Spinal cord (tissue), 10 donors: ENCODE measurements around the gene SLC35D3. TPM values are rescaled to one million over a fixed set of nuclear protein-coding genes. Genes with fewer than 3 reads are reported as not detected.
"Not testable (repeated sequence)": the region's sequence is repeated elsewhere in the genome, so short reads cannot be mapped to it uniquely, and the experiment has no call there.

Source experiments
- DNase-seq, 6 donors: peaks; one replicate each; pipeline versions ENCODE4 v3.0.0 to v3.0.0-alpha.2; 2013 to 2015; ENCODE audit warnings: low spot score in 6 of 6, low read depth in 4 of 6
- H3K27ac ChIP-seq: one replicate; pipeline ENCODE4 v1.5.1; 2013; ENCODE audit warnings: low read depth, low read length, control low read depth
- H3K27me3 ChIP-seq: one replicate; pipeline ENCODE4 v1.6.1; 2013; ENCODE audit warnings: low read length; ENCODE audit not compliant: control insufficient read depth, insufficient read depth
- H3K36me3 ChIP-seq: one replicate; pipeline ENCODE4 v1.6.1; 2013; ENCODE audit warnings: low read length; ENCODE audit not compliant: control insufficient read depth, insufficient read depth
- H3K4me1 ChIP-seq: one replicate; pipeline ENCODE4 v1.6.1; 2013; ENCODE audit warnings: low read length; ENCODE audit not compliant: control insufficient read depth, insufficient read depth
- H3K4me3 ChIP-seq: one replicate; pipeline ENCODE4 v1.5.1; 2013; ENCODE audit warnings: low read depth, low read length, control low read depth
- H3K9me3 ChIP-seq: one replicate; pipeline ENCODE4 v1.6.1; 2013; ENCODE audit warnings: low read length; ENCODE audit not compliant: control insufficient read depth, insufficient read depth
- WGBS: methylation state at CpG from one replicate; pipeline ENCODE4 v1.1.5; 2013; ENCODE audit warnings: missing lambda C conversion rate; ENCODE audit not compliant: insufficient coverage; 5-methylcytosine and 5-hydroxymethylcytosine counted together
- polyA plus RNA-seq, 2 donors: library from polyadenylated mRNA; unstranded; fragments of 120-200 nt; gene quantifications; one replicate each; pipeline ENCODE4 v1.2.1, GENCODE V29; 2013; ENCODE audit not compliant: insufficient read length in 2 of 2
- total RNA-seq, 2 donors: library from RNA; depleted of rRNA in 1 of 2; stranded (reverse); fragments of 120-200 nt in 1 of 2; fragments of >200 nt in 1 of 2; gene quantifications; one replicate each; pipeline versions ENCODE4 v1.2.3 to v1.2.4, GENCODE V29; 2013 to 2014
- donor health status: healthy.

SLC35D3 gene
- total and polyA plus RNA-seq, 4 donors: 0.33 to 0.99 (median 0.62) TPM

DNA sequence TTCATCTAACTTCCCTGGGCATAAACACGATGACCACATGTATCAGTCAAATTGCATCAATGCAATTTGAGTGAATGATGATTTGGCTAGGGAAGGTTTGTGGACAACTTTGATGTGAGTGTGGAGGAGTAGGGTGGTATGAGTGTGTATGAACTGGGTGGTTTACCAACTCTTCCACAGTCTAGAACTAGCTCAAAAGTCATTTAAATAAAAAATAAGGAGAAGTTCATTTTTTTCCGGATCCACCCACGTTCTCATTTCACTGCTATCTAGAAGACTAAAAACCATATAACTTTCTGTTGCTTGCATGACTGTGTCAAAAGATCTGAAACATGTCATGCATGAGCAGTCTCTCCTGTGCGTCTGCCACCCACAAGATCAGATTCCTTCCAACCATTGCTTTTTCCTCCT is 23.6 kb downstream of the SLC35D3 start:
- H3K4me1 ChIP-seq: no peaks in the 10 kb centered on the region
- no peaks in the 10 kb centered on the region for H3K36me3 ChIP-seq
- H3K27me3 ChIP-seq: no peaks in the 10 kb centered on the region
- no peaks in the 10 kb centered on the region for H3K9me3 ChIP-seq
- DNase-seq: no peak
- no peak overlapping the region for H3K27ac ChIP-seq
- no peak overlapping the region for H3K4me3 ChIP-seq
- 100% methylated on average over 2 of the region's 4 CpGs for WGBS

DNA sequence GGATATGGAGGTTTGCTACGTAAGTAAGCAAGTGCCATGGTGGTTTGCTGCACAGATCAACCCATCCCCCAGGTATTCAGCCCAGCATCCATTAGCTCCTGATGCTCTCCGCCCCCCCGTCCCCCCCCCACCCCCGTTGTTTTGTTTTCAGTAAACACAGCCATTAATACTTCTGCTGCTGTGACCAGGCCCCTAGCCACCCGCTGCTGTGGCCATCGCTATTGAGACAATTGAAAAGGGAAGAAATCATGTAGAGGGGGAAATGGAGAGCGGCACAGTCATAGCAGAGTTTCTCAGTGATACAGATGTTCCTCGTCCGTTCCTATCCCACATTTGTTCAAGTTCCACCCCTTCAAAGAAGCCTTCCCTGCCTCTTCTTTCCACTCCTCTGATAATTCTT is 24.9 kb downstream of the SLC35D3 start:
- Histone ChIP-seq H3K4me3 (no peak overlapping the region), H3K27me3 (no peaks in the 10 kb centered on the region), H3K27ac (no peak overlapping the region), H3K9me3 (no peaks in the 10 kb centered on the region), H3K4me1 (no peaks in the 10 kb centered on the region), H3K36me3 (no peaks in the 10 kb centered on the region)
- no peak for DNase-seq
- 50% methylated on average over 2 of the region's 9 CpGs for WGBS

DNA sequence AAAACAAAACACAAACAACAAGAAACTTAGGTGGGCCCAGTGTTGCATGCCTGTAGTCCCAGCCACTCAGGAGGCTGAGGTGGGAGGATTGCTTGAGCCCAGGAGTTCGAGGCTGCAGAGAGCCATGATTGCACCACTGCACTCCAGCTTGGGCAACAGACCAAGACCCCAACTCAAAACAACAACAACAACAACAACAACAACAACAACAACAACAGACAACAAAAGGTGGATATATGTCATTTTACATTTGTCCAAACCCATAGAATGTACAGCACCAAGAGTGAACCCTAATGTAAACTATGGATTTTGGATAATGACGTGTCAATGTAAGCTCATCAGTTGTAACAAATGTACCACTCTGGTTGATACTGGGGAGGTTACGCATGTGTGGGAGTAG is 27.9 kb downstream of the SLC35D3 start:
- 100% methylated on average over 2 of the region's 3 CpGs for WGBS
- not testable (repeated sequence) for H3K27ac ChIP-seq, H3K9me3 ChIP-seq, H3K36me3 ChIP-seq, H3K27me3 ChIP-seq, H3K4me3 ChIP-seq, DNase-seq, H3K4me1 ChIP-seq

DNA sequence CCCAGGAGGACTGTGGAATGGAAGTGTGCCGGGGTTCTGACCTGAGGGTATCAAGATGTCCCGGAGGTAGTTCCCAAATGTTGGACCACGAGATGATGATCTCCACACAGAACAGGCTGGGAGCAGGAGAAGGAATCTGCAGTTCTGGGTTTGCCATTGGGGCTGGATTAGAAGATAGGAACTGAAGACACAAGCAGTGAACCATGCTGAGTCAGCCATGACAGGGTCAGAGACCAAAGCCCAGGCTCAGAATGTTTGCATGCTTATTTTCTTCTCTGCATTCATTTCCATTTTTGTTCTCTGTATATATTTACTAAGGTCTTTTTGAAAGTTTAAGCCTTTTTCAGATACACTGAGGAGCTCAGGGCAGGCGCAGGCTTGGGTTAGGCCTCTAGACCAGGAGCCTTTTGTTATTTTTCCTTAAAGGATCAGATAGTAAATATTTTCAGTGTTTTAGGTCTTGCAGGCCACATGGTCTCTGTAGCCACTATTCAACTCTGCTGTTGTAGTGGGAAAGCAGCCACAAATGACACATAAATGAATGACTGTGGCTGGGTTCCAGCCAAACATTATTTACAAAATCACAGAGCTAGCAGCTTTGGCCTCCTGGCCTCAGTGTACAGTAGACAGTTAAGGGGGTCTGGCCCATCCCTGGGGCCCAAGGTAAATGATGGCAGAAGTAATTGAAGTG is 28.5 kb downstream of the SLC35D3 start:
- Histone ChIP-seq H3K27me3 (no peaks in the 10 kb centered on the region), H3K27ac (no peak overlapping the region), H3K4me3 (no peak overlapping the region), H3K36me3 (no peaks in the 10 kb centered on the region), H3K4me1 (no peaks in the 10 kb centered on the region), H3K9me3 (no peaks in the 10 kb centered on the region)
- DNase-seq: no peak
- 71% methylated on average over 4 of the region's 4 CpGs for WGBS

DNA sequence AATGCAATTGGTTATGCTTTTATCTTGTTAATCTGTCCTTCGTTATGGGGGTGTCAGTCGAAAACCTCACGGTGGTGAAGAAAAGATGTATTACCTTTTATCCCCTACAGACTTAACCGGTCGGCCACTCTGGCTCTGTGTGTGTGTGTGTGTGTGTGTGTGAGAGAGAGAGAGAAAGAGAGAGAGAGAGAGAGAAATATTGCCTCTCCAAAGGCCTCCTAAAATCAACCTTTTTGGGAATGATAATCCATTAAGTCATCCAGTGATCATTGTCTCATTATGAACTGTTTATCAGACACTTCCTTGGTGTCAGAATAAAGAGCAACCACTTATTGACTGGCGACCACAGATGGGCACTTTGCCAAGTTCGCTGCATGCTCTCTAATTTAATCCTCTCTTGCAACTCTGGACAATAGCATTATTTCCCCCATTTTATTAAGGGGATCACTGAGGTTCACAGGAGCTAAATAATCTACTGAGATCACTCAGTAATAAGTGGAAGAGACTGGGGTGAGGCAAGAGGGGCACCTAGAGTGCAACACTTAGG is 30.7 kb downstream of the SLC35D3 start:
- Histone ChIP-seq H3K4me3 (no peak overlapping the region), H3K9me3 (no peaks in the 10 kb centered on the region), H3K4me1 (peaks cover 5% of the 10 kb centered on the region), H3K27ac (no peak overlapping the region), H3K36me3 (no peaks in the 10 kb centered on the region), H3K27me3 (no peaks in the 10 kb centered on the region)
- peak in 1 of 6 donors; percentile 34 for DNase-seq
- WGBS: no CpG with 5 or more reads among the region's 7 CpGs

DNA sequence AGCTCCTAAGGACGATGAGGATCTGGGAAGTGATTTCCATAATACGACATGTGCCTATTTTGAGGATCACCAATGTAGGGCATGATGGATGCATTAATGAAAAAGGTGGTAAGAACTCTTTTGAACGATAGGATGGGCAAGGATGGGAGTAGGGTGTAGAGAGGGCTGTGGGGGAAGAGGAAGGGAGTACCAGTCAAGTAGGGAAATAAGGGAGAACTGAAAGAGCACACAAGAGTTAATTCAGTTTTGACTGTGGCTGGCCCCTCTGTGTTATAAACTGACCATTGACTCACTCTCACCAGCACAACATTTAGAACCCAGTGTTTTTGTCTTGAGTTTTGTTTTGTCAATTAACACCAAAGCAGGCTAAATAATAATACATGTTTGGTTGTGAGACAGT is 33.0 kb downstream of the SLC35D3 start:
- no peak overlapping the region for H3K4me3 ChIP-seq
- H3K27ac ChIP-seq: no peak overlapping the region
- no peaks in the 10 kb centered on the region for H3K9me3 ChIP-seq
- no peak for DNase-seq
- WGBS: 83% methylated on average over 3 of the region's 3 CpGs
- peaks cover 5% of the 10 kb centered on the region for H3K4me1 ChIP-seq
- no peaks in the 10 kb centered on the region for H3K36me3 ChIP-seq
- H3K27me3 ChIP-seq: no peaks in the 10 kb centered on the region

DNA sequence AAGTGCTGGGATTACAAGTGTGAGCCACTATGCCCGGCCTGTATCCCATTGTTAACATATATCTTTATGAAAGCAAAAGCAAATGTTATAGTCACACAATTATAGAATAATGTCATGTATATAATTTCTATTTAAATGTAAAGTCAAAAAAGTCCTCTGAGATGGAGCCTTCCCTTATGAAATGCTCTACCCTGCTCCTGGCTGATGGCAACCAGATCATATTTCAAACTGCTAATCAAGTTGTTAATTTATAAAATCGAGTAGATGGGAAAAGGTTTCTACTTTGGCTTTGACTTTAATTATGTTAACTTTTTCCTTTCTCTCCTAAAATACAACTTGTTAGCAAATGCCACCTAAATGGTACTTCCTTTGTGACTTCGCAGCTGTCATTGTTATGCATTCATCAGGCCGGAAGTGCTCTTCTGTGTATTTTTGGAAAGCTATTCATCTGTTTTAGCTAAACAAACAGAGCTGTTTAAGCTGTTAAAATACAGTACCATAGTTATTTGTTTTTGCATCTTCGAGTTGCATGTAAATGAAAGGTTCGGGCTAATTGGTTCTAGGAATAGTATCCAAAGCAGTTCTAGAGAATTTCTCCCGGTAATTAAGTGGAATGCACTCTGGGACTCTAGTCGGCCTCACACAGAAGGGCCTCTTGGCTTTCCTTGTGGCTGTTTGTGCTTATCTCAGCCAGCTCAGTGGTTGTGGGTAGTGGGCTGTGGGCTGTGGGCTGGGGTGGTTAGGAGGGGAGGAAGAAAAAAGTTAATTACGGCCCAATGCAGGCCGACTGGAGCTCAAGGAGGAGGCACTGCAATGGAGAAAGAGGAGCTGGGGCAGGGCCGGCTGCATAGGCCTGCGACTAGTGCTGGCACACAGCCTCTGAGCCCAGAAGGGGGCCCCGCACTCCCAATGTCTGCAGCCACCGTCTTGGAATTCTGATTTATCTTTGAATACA is 34.8 kb downstream of the SLC35D3 start:
- Histone ChIP-seq H3K27ac (no peak overlapping the region), H3K9me3 (no peaks in the 10 kb centered on the region), H3K4me1 (peaks cover 5% of the 10 kb centered on the region), H3K27me3 (no peaks in the 10 kb centered on the region), H3K4me3 (no peak overlapping the region), H3K36me3 (no peaks in the 10 kb centered on the region)
- peak in 2 of 6 donors; percentile 45 to 49 for DNase-seq
- 17% methylated on average over 8 of the region's 14 CpGs for WGBS

DNA sequence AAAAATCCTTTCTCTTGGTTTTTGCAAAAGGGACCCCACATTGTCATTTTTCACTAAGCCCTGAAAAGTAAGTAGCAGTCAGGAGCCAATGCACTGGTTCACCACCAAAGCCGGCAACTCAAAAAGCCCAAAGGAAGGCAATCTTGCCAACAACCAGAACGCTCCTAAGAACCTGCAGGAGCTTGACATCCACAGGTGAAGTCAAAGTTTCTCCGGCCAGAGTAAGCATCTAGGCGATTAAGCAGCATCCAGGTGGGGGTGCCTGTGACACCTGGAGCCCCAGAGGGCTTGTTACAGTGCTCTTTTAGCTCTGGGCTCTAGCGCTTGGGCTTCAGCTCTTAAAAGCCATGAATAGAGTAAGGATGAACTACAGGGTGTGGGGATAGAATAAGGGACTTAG is 36.1 kb downstream of the SLC35D3 start:
- 72% methylated on average over 3 of the region's 5 CpGs for WGBS
- H3K4me1 ChIP-seq: peaks cover 5% of the 10 kb centered on the region
- H3K36me3 ChIP-seq: no peaks in the 10 kb centered on the region
- H3K4me3 ChIP-seq: no peak overlapping the region
- no peak for DNase-seq
- H3K27ac ChIP-seq: no peak overlapping the region
- H3K27me3 ChIP-seq: no peaks in the 10 kb centered on the region
- H3K9me3 ChIP-seq: no peaks in the 10 kb centered on the region

DNA sequence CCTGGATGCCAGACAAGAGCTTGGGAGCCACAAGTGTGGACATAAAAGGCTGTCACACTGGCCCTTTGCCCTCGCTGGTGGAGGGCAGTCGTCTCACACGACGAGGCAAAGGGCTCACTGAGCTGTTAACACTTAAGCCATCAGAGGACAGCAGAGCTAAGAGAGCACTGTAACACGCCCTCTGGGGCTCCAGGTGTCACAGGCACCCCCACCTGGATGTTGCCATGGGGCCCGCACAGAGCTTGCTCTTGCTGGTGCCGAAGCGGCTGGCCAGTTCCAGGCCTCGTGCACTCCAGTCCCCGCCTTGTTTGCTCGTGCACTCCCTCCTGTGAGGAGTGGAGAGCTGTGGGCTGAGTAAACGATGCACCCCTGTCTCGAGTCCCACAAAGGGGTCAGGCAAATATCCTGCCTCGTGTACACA is 37.4 kb downstream of the SLC35D3 start:
- Histone ChIP-seq H3K36me3 (no peaks in the 10 kb centered on the region), H3K4me1 (peaks cover 5% of the 10 kb centered on the region), H3K9me3 (no peaks in the 10 kb centered on the region), H3K27me3 (no peaks in the 10 kb centered on the region), H3K4me3 (no peak overlapping the region), H3K27ac (no peak overlapping the region)
- 39% methylated on average over 7 of the region's 14 CpGs for WGBS
- DNase-seq: no peak
